B cell (primary cell): ENCODE results near the gene CCDC17.

Source experiments
- CTCF ChIP-seq: fragments of 200-600 bp; IDR thresholded peaks from one replicate; pipeline ENCODE4 v1.8.0; 2022; ENCODE audit warnings: antibody characterized with exemption, mild to moderate bottlenecking
- EZH2 ChIP-seq: IDR thresholded peaks from 2 replicates; pipeline ENCODE4 v1.6.1; 2012; ENCODE audit warnings: borderline replicate concordance, low read depth, mild to moderate bottlenecking, moderate library complexity, low read length; ENCODE audit not compliant: insufficient read depth, poor library complexity, severe bottlenecking

GRCh38 chr1:45570631-45571030 lies 53.2 kb downstream of the CCDC17 start:
- TF ChIP-seq CTCF (no peak), EZH2 (no peak)
